Activated T-helper 17 cell treated with anti-CD3 and anti-CD28 coated beads, Interleukin-2, amount 50 U/mL, for 72 hours (primary cell): ENCODE results near the gene PLSCR3. TPM values are rescaled to one million over a fixed set of nuclear protein-coding genes. Genes with fewer than 3 reads are reported as not detected.
"Not testable (repeated sequence)": the region's sequence is repeated elsewhere in the genome, so short reads cannot be mapped to it uniquely, and the experiment has no call there.

Experiments used
- ATAC-seq: fragments of 150-1000 bp; cut with Tn5 transposase; replicated peaks from 2 replicates; pipeline ENCODE4 v1.10.0; 2021; ENCODE audit warnings: mild to moderate bottlenecking, moderate library complexity
- H3K27ac Mint-ChIP-seq: one replicate; pipeline ENCODE4 v1.8.0; 2022; ENCODE audit warnings: mixed read lengths
- H3K27me3 Mint-ChIP-seq: one replicate; pipeline ENCODE4 v1.8.0; 2022; ENCODE audit warnings: mixed read lengths
- H3K36me3 Mint-ChIP-seq: one replicate; pipeline ENCODE4 v1.8.0; 2022; ENCODE audit warnings: low read depth, mild to moderate bottlenecking, mixed read lengths
- H3K4me1 Mint-ChIP-seq: one replicate; pipeline ENCODE4 v1.8.0; 2022; ENCODE audit warnings: mixed read lengths
- H3K4me3 Mint-ChIP-seq: one replicate; pipeline ENCODE4 v1.8.0; 2022; ENCODE audit warnings: mild to moderate bottlenecking, mixed read lengths
- H3K9me3 Mint-ChIP-seq: one replicate; pipeline ENCODE4 v1.8.0; 2022; ENCODE audit warnings: mixed read lengths
- total RNA-seq, 2 donors: library from RNA; stranded (reverse); gene quantifications; one replicate each; pipeline ENCODE4 v1.2.3, GENCODE V29; 2022

The PLSCR3 gene
- total RNA-seq, 2 donors from 2014 or later, result 62.8 to 94.4 TPM

DNA sequence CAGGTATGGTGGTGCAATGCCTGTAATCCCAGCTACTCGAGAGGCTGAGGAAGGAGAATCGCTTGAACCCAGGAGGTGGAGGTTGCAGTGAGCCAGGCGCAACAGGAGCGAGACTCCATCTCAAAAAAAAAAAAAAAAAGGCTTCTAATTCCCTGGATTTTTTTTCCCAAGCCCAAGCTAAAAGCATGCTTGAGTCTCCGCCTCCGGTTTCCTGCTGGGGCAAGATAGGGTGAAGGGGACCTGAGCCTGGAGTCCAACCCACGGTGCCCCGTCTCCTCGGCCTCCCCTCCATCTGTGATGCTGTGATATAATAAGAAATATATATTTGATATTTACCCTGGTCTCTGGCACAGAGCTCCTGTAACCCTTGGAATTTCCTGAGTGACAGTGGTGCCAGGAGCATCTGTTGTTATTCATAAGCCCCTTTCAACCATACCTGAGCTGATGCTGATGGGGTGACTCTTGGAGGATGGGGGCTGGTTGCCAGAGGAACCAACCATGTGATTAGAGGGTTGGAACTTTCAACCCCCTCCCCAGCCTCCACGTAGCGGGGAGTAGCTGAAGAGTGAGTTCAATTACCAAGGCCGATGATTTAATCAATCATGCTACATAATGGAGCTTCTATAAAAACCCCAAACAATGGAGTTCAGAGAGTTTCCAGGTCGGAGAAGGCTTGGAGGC lies 26.3 kb downstream of the PLSCR3 start:
- no peak overlapping the region for H3K27ac Mint-ChIP-seq
- no peak overlapping the region for H3K4me3 Mint-ChIP-seq
- ATAC-seq, result no peak
- no peaks in the 10 kb centered on the region for H3K4me1 Mint-ChIP-seq
- H3K36me3 Mint-ChIP-seq, result no peaks in the 10 kb centered on the region
- H3K9me3 Mint-ChIP-seq, result no peaks in the 10 kb centered on the region
- no peaks in the 10 kb centered on the region for H3K27me3 Mint-ChIP-seq

DNA sequence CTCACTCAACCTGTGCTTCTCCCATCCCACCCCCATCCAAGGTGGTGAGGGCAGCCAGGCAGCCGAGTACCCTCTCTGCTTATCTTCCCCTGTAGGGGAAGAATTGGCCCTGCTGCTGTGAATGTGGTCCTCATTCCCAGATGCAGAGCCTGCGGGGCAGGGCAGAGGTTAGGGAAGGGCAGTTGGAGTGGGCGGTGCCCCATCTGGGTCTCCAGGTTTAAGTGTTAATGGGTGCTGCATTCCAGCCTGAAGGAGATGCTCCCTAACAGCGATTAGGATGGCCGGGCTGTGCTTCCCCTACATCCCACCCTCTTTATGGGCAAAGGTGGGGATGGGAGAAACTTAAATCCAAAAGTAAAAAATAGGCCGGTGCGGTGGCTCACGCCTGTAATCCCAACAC lies 27.2 kb downstream of the PLSCR3 start:
- H3K4me3 Mint-ChIP-seq, result no peak overlapping the region
- no peak overlapping the region for H3K27ac Mint-ChIP-seq
- H3K4me1 Mint-ChIP-seq, result no peaks in the 10 kb centered on the region
- peaks cover under 1% of the 10 kb centered on the region for H3K27me3 Mint-ChIP-seq
- no peaks in the 10 kb centered on the region for H3K9me3 Mint-ChIP-seq
- H3K36me3 Mint-ChIP-seq, result no peaks in the 10 kb centered on the region
- no peak for ATAC-seq

DNA sequence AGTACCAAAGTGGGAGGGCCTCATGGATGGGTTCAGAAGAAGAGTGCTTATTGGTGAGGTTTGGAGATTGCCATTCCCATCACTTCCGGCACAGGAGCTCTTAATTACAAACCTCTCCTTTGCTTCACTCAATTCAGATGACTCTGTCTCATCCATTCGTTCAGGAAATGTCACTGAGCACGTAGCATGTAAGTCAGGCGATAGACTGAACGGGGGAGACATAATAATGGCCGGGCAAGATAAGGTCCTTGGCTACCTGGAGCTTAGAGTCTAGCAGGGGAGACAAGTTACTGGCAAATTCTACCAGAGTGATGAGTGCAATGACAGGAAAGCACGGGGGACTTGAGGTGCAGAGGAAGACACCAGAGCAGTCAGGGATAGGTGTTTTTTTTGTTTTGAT lies 28.4 kb downstream of the PLSCR3 start:
- not testable (repeated sequence) for ATAC-seq, H3K27me3 Mint-ChIP-seq, H3K4me1 Mint-ChIP-seq, H3K4me3 Mint-ChIP-seq, H3K27ac Mint-ChIP-seq, H3K9me3 Mint-ChIP-seq, H3K36me3 Mint-ChIP-seq

DNA sequence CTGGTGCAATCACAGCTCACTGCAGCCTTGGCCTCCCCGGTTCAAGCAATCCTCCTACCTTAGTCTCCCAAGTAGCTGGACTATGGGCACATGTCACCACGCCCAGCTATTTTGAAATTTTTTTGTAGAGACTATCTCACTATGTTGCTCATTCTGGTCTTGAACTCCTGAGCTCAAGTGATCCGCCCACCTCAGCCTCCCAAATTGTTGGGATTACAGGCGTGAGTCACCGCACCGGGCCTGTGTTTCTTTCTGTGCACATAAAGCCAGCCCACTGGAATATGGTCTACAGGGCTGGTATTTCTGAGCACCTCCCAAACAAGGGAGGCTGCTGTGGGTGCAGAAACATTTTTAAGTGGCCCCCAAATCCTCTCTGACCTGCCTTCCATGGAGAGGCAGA lies 31.0 kb downstream of the PLSCR3 start:
- Mint-ChIP-seq H3K27ac (no peak overlapping the region), H3K27me3 (peaks cover 4% of the 10 kb centered on the region), H3K4me1 (no peaks in the 10 kb centered on the region), H3K9me3 (no peaks in the 10 kb centered on the region), H3K36me3 (no peaks in the 10 kb centered on the region), H3K4me3 (no peak overlapping the region)
- no peak for ATAC-seq

DNA sequence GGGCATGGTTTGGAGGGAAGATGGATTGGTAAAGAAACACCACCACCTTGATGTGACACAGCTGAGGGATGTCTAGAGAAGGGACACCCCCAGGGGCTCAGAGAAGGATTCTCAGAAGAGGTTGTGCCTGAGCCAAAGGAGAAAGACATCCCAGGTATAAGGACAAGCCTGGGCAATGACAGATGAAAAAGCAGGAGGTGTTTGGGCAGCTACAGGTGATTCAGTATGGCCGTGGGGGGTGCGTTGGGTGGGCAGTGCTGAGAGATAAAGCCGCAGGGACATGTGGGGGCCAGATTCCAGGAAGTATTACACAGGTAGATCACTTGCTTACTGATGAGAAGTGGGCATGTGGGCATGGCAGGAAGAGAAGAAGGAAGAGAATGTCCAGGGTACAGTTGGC lies 32.4 kb downstream of the PLSCR3 start:
- H3K4me1 Mint-ChIP-seq, result no peaks in the 10 kb centered on the region
- no peak overlapping the region for H3K4me3 Mint-ChIP-seq
- H3K9me3 Mint-ChIP-seq, result no peaks in the 10 kb centered on the region
- no peaks in the 10 kb centered on the region for H3K36me3 Mint-ChIP-seq
- H3K27ac Mint-ChIP-seq, result peak overlapping the region; percentile 39
- no peak for ATAC-seq
- H3K27me3 Mint-ChIP-seq, result peaks cover 4% of the 10 kb centered on the region

DNA sequence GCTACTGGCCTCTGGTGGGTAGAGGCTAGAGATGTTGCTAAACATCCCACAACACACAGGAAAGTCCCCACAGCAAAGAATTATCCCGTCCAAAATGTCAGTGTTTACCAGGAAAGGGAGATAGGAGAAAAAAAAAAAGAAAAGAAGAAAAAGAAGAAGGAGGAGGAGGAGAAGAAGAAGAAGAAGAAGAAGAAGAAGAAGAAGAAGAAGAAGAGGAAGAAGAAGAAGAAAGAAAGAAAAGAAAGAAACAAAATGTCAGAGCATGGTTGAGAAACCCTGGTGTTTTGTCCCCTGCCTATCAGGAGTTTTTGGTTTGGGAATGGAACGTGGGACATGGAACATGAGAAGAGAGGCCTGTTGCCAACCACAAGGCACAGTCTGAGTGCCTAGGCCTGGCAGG lies 36.9 kb downstream of the PLSCR3 start:
- H3K27ac Mint-ChIP-seq, result no peak overlapping the region
- ATAC-seq, result no peak
- peaks cover 6% of the 10 kb centered on the region for H3K4me1 Mint-ChIP-seq
- no peaks in the 10 kb centered on the region for H3K9me3 Mint-ChIP-seq
- H3K4me3 Mint-ChIP-seq, result no peak overlapping the region
- peaks cover 25% of the 10 kb centered on the region for H3K36me3 Mint-ChIP-seq
- peaks cover 4% of the 10 kb centered on the region for H3K27me3 Mint-ChIP-seq

DNA sequence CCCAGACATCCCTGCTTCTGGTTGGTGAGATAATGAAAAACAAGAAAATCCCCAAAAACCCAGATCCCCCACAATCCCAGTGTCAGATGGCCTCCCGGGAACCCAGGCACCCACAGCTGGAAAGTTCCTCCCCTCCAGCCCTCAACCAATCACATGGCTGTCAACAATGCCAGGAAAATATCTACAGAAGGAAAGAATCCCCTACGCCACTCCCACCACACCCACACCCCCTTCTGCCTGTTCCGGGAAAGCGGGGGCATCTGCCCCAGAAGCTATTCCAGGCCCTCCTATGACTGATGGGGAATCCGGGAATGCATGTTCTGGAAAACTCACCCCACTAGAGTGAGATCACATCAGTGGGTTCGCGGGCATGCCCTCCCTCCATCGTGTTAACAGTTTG lies 37.6 kb downstream of the PLSCR3 start:
- Mint-ChIP-seq H3K27ac (no peak overlapping the region), H3K27me3 (peaks cover under 1% of the 10 kb centered on the region), H3K36me3 (peaks cover 29% of the 10 kb centered on the region), H3K9me3 (no peaks in the 10 kb centered on the region), H3K4me1 (peaks cover 6% of the 10 kb centered on the region), H3K4me3 (no peak overlapping the region)
- no peak for ATAC-seq

DNA sequence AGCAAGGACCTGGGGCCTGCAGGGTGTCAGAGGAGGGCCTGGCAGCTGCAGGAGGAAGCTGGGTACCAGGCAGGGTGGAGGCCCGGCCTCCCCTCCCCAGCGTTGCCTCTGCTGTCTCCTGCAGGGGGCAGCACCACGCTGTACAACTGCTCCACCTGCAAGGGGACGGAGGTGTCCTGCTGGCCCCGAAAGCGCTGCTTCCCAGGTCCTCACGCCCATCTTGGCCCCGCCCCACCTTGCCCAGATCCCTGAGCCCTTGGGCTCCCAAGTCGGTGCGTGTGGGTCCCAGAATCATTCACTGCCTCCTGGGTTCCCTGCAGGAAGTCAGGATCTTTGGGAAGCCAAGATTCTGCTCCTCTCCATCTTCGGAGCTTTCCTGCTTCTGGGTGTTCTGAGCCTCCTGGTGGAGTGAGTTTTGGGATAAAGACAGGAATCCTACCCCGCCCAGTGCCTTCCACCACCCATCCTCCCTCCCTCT lies 38.2 kb downstream of the PLSCR3 start:
- ATAC-seq, result peak; percentile 36
- H3K27ac Mint-ChIP-seq, result peak overlapping the region; percentile 30
- no peaks in the 10 kb centered on the region for H3K27me3 Mint-ChIP-seq
- H3K9me3 Mint-ChIP-seq, result no peaks in the 10 kb centered on the region
- peaks cover 6% of the 10 kb centered on the region for H3K4me1 Mint-ChIP-seq
- H3K36me3 Mint-ChIP-seq, result peaks cover 34% of the 10 kb centered on the region
- peak overlapping the region; percentile 88 for H3K4me3 Mint-ChIP-seq

DNA sequence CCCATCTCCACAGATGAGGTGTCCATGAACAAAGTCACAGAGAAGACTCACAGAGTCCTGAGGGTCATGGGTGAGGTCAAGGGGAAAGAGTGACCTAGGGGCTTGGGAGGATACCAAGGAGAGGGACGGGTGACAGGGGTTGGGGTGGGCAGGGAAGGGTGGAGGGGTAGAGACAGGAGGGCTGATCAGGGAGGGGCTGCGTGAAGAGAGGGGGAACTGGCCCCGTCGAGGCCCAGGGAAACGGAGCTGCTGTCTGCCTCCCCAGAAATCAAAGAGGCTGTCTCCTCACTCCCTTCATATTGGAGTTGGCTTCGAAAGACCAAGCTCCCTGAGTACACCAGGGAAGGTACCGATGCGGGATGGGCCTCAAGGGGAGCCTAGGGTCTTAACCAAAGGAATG lies 38.8 kb downstream of the PLSCR3 start:
- H3K27ac Mint-ChIP-seq, result peak overlapping the region; percentile 30
- no peaks in the 10 kb centered on the region for H3K9me3 Mint-ChIP-seq
- H3K27me3 Mint-ChIP-seq, result no peaks in the 10 kb centered on the region
- no peak for ATAC-seq
- H3K4me3 Mint-ChIP-seq, result peak overlapping the region; percentile 88
- peaks cover 6% of the 10 kb centered on the region for H3K4me1 Mint-ChIP-seq
- H3K36me3 Mint-ChIP-seq, result peaks cover 40% of the 10 kb centered on the region

DNA sequence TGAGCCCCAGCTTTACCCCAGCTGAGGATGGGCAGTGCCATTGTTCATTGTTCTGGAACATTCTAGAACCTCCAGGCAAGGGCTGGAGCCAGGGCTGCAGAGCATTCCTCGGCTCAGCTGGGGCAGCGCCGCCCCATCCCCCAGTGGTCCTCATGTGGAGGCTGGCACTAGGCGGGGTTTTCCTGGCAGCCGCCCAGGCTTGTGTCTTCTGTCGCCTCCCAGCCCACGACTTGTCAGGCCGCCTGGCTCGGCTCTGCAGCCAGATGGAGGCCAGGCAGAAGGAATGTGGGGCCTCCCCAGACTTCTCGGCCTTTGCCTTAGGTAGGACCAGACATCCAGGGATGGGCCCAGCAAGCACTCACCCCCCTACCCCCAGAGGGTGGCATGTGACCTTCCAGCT lies 39.3 kb downstream of the PLSCR3 start, which contains the start of gene TMEM95:
Gene TMEM95, plus strand, starts transcription at position 104 of the 400 bp plus-strand sequence. Its CDS starts 49 bp downstream, at position 153.
- H3K27me3 Mint-ChIP-seq, result no peaks in the 10 kb centered on the region
- H3K9me3 Mint-ChIP-seq, result no peaks in the 10 kb centered on the region
- peak within 1 kb of the TSS; percentile 88 for H3K4me3 Mint-ChIP-seq
- ATAC-seq, result no peak
- H3K27ac Mint-ChIP-seq, result peak within 1 kb of the TSS; percentile 93
- peaks cover 6% of the 10 kb centered on the region for H3K4me1 Mint-ChIP-seq
- peaks cover 45% of the 10 kb centered on the region for H3K36me3 Mint-ChIP-seq

DNA sequence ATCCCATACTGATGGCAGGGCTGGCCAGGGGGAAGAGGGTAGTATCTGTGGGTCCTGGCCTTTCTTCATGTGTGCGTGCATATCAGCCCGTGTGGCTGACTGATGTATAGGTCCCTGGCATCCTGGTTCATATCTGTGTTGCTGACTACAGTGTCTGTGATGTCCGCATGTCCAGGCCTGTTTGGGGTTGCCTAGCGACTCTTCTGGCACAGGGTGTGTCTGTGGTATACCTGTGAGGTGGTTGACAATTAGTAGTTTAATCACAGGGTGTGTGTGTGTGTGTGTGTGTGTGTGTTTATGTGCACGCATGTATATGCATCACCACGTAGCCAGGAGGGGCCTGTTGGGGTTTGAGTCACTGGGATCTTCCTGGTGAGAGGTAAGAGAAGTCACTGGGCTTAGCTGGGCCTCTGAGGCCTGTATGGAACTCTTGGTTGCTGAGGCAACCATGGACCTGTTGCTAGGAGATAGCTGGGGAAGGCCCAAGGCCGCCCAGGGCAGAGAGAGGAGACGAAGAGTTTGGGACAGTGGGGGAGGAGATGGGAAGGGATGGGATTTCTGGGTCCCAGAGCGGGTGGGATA lies 40.0 kb downstream of the PLSCR3 start:
- peak; percentile 59 for ATAC-seq
- peak overlapping the region; percentile 88 for H3K4me3 Mint-ChIP-seq
- H3K36me3 Mint-ChIP-seq, result peaks cover 52% of the 10 kb centered on the region
- H3K27ac Mint-ChIP-seq, result peak overlapping the region; percentile 93
- H3K4me1 Mint-ChIP-seq, result peaks cover 6% of the 10 kb centered on the region
- H3K27me3 Mint-ChIP-seq, result no peaks in the 10 kb centered on the region
- no peaks in the 10 kb centered on the region for H3K9me3 Mint-ChIP-seq

DNA sequence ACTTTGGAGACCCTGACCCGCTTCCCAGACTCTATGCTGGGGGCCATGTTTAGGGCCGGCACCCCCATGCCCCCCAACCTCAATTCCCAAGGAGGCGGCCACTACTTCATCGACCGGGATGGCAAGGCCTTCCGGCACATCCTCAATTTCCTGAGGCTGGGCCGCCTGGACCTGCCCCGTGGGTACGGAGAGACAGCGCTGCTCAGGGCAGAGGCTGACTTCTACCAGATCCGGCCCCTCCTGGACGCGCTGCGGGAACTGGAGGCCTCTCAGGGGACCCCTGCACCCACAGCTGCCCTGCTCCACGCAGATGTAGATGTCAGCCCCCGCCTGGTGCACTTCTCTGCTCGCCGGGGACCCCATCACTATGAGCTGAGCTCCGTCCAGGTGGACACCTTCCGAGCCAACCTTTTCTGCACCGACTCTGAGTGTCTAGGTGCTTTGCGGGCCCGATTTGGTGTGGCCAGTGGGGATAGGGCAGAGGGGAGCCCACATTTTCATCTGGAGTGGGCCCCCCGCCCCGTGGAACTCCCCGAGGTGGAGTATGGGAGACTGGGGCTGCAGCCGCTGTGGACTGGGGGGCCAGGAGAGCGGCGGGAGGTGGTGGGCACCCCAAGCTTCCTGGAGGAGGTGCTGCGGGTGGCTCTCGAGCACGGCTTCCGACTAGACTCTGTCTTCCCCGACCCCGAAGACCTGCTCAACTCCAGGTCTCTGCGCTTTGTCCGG lies 41.3 kb downstream of the PLSCR3 start:
- peak overlapping the region; percentile 88 for H3K4me3 Mint-ChIP-seq
- peaks cover 65% of the 10 kb centered on the region for H3K36me3 Mint-ChIP-seq
- H3K27me3 Mint-ChIP-seq, result no peaks in the 10 kb centered on the region
- no peaks in the 10 kb centered on the region for H3K9me3 Mint-ChIP-seq
- ATAC-seq, result no peak
- H3K27ac Mint-ChIP-seq, result peak overlapping the region; percentile 93
- peaks cover 17% of the 10 kb centered on the region for H3K4me1 Mint-ChIP-seq

DNA sequence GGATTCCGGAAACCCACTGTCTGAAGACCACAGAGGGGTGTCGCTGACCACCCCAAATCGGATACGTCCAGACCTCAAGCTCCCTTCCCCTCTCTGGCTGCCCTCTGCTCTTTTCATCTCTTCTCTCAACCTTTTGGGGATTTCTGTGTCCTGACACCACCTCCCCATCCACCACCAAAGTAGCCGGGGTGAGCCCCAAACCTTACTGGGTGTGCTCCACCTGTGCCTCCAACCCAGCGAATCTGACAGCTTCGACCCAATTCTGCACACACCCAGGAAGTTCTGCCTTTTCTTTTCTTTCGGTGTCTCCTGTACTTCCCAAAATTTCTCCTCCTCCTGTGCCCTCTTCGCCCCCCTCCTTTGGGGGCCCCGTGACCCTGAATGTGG lies 41.8 kb downstream of the PLSCR3 start:
- peaks cover 20% of the 10 kb centered on the region for H3K4me1 Mint-ChIP-seq

DNA sequence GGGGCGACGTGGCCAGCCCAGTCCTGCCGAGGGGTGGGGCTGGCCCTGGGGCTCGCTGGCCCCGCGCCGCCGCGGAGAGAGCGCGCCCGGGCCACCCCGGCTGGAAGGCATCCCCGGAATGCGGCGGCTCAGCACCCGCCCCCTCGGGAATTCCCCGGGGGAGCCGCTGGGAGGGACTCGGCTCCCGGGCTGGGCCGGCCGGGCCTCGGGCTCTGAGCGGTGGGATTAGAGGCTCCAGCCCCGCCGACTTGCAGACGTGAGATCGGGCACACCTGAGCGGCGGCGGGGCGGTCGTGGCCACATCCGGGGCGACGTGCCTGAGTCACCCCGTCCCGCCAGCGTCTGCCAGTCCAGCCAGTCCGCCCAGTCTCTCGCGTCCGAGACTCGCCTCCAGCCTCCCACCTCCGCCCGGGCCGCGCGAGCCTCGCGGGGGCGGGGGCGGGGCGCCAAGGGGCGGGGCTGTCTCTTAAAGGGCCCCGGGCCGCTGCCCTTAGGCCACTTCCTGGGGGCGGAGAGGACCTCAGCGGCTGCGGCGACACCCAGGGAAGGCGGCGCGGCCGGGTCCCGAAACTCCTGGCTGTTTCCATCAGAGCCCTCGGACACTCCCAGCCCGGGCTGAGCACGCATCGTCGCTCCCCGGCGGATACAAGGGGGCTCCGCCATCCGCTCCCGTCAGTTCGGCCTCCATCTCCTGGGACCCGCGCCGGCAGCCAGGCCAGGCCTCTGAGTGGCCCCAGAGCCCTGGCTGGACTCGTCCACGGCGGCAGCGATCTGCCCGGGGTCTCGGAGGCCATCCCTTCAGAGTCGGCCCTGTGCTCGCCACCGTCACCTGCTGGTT lies 42.4 kb downstream of the PLSCR3 start, which contains the start of gene KCTD11:
Gene KCTD11, plus strand, starts transcription at position 498 of the 838 bp plus-strand sequence.
- Mint-ChIP-seq H3K27ac (peak within 1 kb of the TSS; percentile 93), H3K4me1 (peaks cover 20% of the 10 kb centered on the region), H3K36me3 (peaks cover 76% of the 10 kb centered on the region), H3K9me3 (no peaks in the 10 kb centered on the region), H3K4me3 (peak within 1 kb of the TSS; percentile 88), H3K27me3 (no peaks in the 10 kb centered on the region)
- ATAC-seq, result peak; percentile 72

More for the DNA sequence above, 41.8 kb downstream of the PLSCR3 start:
- Mint-ChIP-seq H3K4me3 (peak overlapping the region; percentile 88), H3K9me3 (no peaks in the 10 kb centered on the region), H3K27ac (peak overlapping the region; percentile 93), H3K36me3 (peaks cover 70% of the 10 kb centered on the region), H3K27me3 (no peaks in the 10 kb centered on the region)
- no peak for ATAC-seq
